GF-D8 (cell line): ENCODE measurements around the gene LGR6.
A peak's percentile ranks its signal among the peaks of the same experiment; 100 is the strongest.

Source experiments
- DNase-seq: peaks from one replicate; lab custom pipeline; 2025; lab: John Stamatoyannopoulos, UW

Gene LGR6

DNA sequence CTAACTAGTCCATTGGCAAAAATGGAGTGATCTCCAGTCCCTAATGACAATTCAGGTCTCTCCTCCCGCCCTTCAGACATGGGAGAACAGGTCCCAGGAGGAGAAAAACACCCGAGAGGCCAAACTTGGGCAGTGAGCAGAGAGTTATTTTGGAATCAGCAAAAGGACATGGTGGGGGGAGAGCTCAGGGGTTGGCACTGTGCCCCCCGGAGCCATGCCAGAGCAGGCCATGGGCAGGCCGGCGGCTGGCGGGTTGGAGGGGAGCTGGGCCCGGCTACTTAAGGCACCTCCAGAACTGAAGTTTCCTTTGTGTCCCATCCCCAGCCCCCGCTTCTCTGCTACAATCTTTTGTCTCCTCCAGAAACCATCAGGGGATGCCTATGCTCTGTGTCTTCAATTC lies 7.1 kb downstream of the LGR6 start:
- DNase-seq, result no peak

- no peak for DNase-seq
Measured at GRCh38 chr1:202201266-202201665, 7.7 kb downstream of the LGR6 start.

GRCh38 chr1:202201971-202202370 lies 8.4 kb downstream of the LGR6 start:
- DNase-seq, result no peak

- no peak for DNase-seq
Measured at GRCh38 chr1:202202500-202203168, 9.0 kb downstream of the LGR6 start.

GRCh38 chr1:202203238-202204039 lies 9.8 kb downstream of the LGR6 start:
- no peak for DNase-seq

DNA sequence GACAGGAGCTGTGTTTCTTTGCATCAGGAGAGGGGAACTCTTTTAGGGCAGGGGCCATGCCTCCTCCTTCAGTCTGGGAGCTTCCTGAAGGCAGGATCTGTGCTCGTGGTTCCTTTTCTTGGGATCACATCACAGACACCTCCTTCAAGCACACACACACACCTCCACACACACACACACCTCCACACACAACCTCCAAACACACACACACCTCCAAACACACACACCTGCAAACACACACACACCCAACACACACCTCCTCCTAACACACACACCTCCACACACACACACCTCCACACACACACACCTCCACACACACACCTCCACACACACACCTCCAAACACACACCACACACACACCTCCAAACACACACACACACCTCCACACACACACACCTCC lies 10.5 kb downstream of the LGR6 start:
- DNase-seq, result no peak

DNA sequence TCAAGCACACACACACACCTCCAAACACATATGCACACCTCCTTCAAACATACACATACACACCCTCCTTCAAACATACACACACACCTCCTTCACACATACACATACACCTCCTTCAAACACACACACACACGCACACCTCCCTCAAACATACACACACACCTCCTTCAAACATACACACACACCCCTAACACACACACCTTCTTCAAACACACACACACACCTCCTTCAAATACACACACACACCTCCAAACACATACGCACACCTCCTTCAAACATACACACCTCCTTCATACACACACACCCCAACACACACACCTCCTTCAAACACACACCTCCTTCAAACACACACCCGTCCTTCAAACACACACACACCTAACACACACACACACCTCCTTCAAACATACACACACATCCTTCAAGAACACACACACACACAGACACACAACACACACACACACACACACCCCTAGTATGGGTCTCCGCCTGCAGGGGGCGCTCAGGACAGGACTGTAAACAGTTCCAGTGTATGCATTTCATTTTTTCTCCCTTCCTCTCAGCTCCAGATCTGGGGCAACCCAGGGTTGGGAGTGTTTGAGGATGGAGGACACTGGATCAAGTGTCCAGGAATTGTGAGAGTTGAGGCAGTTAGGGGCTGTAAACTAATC lies 12.1 kb downstream of the LGR6 start:
- no peak for DNase-seq

- no peak for DNase-seq
Measured at GRCh38 chr1:202207292-202207691, 13.7 kb downstream of the LGR6 start.

- DNase-seq, result no peak
Measured at GRCh38 chr1:202208351-202208857, 14.8 kb downstream of the LGR6 start.

- no peak for DNase-seq
Measured at GRCh38 chr1:202210385-202210784, 16.8 kb downstream of the LGR6 start.

DNA sequence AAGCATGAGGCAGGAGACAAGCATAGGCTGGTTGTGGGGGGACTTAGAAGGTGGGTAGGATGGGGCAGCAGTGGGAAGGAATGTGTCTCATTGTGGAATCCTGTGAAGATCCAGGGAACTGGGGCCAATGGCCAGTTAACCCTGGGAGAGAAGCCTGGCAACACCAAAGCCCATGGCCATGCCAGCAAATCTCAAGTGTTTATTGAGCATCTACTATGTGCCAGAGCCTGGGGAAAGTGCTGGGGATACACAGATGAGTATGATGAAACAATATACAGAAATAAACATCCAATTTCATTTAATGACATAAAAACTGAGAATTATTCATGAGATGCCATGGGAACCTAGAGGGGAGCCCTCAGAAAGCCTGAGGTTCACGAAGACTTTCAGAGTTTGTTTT lies 17.4 kb downstream of the LGR6 start:
- DNase-seq, result no peak

- DNase-seq, result no peak
Measured at GRCh38 chr1:202212787-202213186, 19.2 kb downstream of the LGR6 start.

DNA sequence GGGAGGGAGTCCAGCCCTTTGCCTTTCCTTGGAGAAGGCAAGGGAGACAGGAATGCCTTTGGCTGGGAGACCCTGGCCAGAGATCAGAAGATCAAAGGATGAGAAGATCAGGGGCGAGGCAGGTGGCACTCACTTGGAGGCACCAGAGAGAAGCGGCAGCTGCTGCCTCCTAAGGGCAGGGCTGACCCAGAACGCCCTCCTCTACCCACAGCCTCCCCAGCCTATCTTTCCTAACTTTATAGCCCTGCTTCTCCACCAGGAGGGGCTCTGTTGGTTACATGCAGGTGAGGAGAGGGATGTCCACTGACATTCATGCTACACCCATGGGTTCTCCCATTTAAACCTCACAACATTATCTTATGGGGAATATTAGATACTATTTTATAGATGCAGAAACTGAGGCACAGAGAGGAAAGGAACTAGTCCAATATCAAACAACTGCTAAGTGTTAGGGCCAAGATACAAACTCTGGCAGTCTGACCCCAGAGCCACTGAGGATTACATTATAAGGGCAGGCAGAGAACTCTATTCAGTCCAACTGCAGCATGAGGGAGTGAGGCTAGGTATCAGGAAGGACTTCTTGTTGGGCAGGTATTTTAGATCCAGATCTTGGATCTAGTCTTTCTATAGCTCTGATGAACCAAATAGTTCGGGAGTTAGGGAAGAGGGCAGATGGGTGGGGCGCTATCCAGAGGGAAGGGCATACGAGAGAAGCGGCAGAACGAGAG lies 19.9 kb downstream of the LGR6 start:
- no peak for DNase-seq

- no peak for DNase-seq
Measured at GRCh38 chr1:202214089-202214843, 20.7 kb downstream of the LGR6 start.

- DNase-seq, result no peak
Measured at GRCh38 chr1:202215472-202216130, 22.0 kb downstream of the LGR6 start.

GRCh38 chr1:202216691-202217090 lies 23.1 kb downstream of the LGR6 start:
- DNase-seq, result peak; percentile 11

DNA sequence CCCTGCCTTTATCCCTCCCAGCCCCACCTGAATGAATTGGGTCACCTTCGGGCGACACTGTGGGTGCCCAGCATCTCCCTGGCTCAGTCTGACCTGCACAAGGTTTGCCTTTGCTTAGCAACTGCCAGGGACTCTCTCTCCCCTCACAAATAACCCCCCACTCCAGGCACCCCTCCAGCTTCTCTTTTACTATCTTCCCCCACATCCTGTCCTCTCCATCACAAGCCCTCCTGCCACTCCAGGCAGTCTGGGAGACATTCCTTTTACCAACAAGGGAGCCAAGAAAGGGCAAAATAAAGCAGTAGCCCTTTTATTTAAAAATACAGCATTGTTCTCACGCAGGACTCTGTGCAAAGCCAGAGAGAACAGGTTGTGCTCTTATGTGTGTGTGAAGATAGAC lies 23.9 kb downstream of the LGR6 start:
- DNase-seq, result no peak

DNA sequence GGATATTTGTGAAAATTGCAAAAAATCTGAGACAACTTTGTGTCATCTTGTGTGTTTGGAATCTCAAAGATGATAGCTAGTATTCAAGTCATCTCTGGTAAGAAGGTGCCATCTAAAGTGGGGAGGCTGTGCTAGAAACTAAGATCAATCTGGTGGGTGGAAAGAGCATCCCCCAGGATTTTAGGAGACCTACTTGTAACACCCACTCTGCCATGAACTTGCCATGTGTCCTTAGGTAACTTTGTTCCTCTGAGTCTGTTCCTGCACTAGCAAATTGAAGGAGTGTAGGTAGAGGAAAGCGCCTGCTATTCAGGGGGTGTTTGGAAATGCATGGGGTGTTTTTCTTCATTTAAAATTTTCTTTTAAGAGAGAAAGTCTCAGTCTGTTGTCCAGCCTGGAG lies 24.4 kb downstream of the LGR6 start:
- no peak for DNase-seq

DNA sequence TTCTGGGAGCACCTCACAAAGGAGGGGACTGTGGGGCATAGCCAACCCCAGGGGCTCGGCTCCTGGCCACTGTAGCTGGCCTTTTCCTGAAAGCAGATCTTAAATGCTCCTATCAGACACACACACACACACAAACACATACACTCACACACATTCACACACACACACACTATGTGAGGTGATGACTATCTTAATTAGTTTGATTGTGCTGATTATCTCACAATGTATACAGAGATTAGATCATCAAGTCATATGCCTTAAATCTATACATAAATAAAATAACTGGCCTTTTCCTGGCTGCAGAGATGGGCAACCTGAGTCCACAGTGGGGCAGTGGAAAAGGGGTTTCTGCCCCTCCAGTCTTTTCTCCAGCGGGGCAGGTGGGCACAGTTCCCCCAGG lies 27.1 kb downstream of the LGR6 start:
- no peak for DNase-seq

- DNase-seq, result no peak
Measured at GRCh38 chr1:202221911-202222909, 28.6 kb downstream of the LGR6 start.
